ENCODE results near the gene PLXDC2.

PLXDC2 gene

GRCh38 chr10:19913987-19914386 is 97.8 kb downstream of the PLXDC2 start:
- no peak for DNase-seq

DNA sequence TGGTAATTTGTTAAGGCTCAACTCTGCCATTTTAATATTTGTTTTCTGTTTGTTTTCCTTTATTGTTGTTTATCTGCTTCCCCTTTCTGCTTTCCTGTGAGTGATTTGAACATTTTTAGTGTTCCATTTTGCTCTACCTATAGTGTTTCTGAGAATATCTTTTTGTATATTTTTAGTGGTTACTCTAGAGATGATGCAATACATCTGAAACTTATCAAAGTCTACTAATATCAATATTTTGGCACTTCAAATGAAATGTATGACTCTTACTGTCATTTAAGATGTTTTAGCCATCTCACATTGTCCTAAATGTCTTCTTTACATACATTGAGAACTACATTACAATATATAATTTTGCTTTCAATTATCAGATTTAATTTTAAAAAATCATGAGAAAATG is 98.9 kb downstream of the PLXDC2 start:
- DNase-seq, result no peak

- DNase-seq, result no peak
Observed at GRCh38 chr10:19915816-19916215, 99.6 kb downstream of the PLXDC2 start.

- DNase-seq, result peak; percentile 46
Observed at GRCh38 chr10:19917751-19918478, 101.7 kb downstream of the PLXDC2 start.

DNA sequence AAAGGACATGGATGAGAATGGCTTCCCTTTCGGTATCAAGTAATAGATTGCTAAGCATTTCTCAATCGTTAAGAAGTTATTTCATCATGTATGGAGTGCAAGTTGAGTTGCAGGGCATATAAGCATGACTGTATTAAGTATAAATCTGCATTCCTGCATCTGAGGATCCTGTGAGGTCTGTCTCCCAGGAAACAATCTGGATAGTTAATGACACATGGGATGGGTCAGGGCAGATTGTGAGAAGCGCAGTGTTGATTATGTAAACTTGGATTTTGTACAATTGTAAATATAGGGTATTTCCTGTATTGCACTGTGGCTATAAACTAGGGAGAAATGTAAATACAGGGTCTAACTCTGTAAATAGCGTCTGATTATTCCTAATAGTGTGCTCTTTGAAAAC is 102.6 kb downstream of the PLXDC2 start:
- peak; percentile 83 for DNase-seq

GRCh38 chr10:19919671-19920070 is 103.4 kb downstream of the PLXDC2 start:
- no peak for DNase-seq

DNA sequence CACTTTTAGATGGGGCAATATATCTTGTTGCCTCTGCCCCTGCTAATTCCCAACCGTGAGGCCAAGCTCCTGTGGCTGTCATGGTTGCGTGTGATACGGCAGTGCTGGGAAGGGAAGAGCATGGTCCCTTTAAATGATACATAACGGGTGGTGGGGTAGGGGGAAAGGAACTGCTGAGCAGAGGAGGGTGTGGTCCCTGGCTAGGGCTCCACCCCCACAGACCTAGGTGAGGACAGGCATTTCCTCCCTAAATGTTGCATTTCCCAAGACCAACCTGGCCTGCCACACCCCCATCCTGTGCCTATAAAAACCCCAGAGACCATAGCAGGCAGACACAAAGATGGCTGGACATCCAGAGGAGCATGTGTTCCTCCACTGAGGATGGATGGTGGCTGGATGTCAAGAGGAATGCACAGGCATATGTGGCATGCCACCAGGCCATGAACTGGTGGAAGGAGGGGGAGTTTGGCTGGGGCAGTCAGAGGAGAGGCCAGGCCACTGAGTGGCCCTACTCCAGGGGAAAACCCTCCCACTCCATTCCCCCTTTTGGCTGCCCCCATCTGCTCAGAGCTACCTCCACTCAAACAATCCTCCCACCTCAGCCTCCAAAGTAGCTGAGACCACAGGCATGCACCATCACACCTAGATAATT is 104.0 kb downstream of the PLXDC2 start:
- DNase-seq, result no peak

GRCh38 chr10:19921300-19922140 is 105.3 kb downstream of the PLXDC2 start:
- peak; percentile 92 for DNase-seq

DNA sequence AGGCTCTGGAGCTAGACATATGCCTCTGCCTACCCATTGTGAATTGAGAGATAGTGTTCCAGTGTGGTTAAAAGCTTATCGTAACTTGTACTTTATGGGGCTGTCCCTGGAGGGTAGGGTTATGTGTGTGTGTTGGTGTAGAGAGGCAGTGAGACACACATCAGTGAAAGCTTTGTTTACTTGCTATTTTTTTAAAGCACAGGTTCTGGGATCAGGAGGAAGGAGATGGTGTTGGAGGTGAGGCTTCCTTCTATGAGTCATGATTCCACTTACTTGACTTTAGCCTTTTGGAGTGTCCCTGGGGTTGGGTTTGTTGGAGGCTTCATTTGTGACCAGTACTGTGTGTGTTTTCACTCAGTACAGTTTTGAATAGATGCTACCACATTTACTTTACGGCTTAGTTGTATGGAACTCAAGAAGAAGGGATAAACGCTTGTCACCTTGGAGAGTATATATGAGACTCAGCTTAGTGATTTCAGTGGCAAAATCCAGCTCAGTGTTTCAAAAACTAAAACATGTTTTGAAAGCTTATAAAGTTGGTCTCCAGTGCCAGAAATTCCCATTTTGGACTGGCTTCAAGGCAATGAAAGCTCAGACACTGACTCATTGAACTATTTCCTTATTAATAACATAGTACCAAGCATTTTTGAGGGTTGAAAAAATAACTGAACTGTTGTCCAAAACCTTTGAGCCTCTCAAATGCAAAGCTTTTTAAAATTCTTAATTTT is 106.2 kb downstream of the PLXDC2 start:
- DNase-seq, result peak; percentile 94

GRCh38 chr10:19925064-19925463 is 108.8 kb downstream of the PLXDC2 start:
- DNase-seq, result no peak

GRCh38 chr10:19928936-19929335 is 112.7 kb downstream of the PLXDC2 start:
- no peak for DNase-seq

DNA sequence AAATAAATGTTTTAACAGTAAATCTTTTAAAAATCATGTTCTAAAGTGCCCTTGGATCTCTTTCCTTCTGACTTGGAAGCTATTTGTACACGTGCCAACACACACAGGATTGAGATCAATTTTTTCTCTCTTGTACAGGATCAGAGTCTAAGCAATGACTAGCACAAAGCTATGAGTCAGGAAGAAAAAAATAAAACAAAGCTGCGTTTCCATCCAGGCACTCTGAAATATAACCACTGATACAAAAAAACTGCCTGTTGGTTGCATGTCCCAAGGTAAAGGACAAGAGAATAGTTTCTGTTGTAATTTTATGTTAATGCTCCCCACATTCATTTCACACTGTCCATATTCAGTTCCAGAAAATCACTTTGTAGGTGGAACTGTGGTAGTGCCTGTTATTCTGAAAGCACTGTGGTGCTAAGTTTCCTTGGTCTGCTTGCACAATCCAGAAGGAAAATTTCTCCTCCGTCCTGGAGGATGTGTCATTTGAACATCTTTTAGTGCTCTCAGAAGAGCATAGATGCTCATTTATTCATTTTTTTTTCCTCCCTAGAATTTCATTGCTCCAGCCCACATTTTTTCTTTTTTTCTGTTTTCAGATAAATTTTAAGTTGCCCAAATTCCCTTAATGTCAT is 113.4 kb downstream of the PLXDC2 start:
- peak; percentile 87 for DNase-seq

GRCh38 chr10:19930936-19931893 is 115.0 kb downstream of the PLXDC2 start:
- peak; percentile 74 for DNase-seq

DNA sequence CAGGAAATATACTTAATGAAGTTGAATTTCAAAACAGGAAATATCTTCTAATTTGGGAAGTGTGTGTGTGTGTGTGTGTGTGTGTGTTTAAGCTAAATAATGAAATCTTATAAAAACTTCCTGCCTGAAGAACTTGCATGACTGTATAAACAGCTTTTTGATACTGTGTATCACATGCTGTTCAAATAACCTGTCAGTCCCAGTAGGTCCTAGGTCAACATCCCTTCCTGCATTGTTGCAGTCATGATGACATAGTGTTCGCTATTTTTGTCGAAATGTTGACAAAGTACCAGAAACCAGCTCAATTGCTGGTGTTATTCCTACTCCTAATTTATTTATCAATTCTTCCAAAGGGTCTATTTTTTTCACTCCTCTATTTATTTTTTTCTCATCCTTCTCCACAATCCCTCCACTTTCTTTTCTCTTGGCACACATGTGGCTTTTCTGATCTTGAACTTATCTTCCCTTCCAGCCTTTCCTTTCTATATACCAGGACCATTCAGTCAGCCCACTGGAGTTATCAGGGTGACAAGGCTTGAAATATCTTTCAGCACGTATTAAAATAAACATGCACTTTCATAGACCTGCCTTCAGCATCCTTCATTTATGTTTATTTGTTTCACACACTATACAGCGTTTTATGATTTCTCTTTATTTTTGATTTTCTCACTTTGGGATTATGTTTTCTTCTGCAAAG is 115.8 kb downstream of the PLXDC2 start:
- no peak for DNase-seq

DNA sequence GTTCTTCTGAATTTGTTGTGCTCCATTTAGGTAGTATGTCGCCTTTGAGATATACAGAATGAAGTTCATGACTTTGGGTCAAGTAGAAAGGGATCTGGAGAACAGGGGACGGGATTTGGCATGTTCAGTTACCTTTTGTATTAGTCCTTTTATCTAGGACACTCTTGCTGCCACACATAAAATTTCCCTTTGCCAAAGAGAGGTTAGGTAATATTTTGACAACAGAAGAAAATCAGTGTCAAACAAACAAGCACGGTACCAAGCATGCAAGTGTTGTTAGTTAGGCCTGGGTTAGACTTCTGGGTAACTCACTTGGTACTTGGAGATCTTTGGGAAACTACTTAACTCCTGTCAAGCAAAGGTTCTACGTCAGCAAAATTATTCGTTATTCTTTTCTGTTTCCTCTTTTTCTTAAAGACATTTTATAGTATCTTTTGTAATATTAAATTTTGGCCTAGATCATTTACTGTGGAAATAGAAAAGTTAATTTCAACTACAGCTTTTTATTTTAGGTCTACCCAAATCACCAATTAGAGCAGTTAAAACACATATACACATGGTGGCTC is 116.7 kb downstream of the PLXDC2 start:
- DNase-seq, result no peak

GRCh38 chr10:19933772-19934171 is 117.5 kb downstream of the PLXDC2 start:
- DNase-seq, result no peak

GRCh38 chr10:19935176-19935575 is 118.9 kb downstream of the PLXDC2 start:
- DNase-seq, result no peak

GRCh38 chr10:19936289-19936688 is 120.1 kb downstream of the PLXDC2 start:
- DNase-seq, result no peak

- no peak for DNase-seq
Observed at GRCh38 chr10:19937989-19938388, 121.8 kb downstream of the PLXDC2 start.

Data from fibroblast of skin of abdomen (primary cell).